ENCODE data around the gene KDM7A. TPM values are rescaled to one million over a fixed set of nuclear protein-coding genes. Genes with fewer than 3 reads are reported as not detected.

Gene KDM7A
- total RNA-seq, 1 donor from 2014 or later: 8.4 TPM

GRCh38 chr7:140051820-140052219, 125.0 kb downstream of the KDM7A start:
- no peak overlapping the region for H3K9ac ChIP-seq (ENCODE audit: low read depth in 1 of 3, low read length in 3 of 3)
- no peak overlapping the region for H3K27ac ChIP-seq (ENCODE audit: low read depth, low read length)
- peaks cover 2 to 5% (median 2%) of the 10 kb centered on the region in 3 donors for H3K36me3 ChIP-seq (ENCODE audit: control insufficient read depth in 3 of 3, insufficient read depth in 3 of 3, low read length in 3 of 3)
- H3K9me3 ChIP-seq (ENCODE audit: control insufficient read depth in 3 of 3, low read length in 3 of 3): no peaks in the 10 kb centered on the region
- H3K4me3 ChIP-seq (ENCODE audit: low read length in 3 of 3): no peak overlapping the region
- peaks cover 0 to 5% (median 0%) of the 10 kb centered on the region in 3 donors for H3K4me1 ChIP-seq (ENCODE audit: control insufficient read depth in 3 of 3, insufficient read depth in 3 of 3, low read length in 3 of 3)
- H3K27me3 ChIP-seq (ENCODE audit: control insufficient read depth in 3 of 3, insufficient read depth in 3 of 3, low read length in 3 of 3): no peaks in the 10 kb centered on the region

GRCh38 chr7:140050100-140050499, 126.7 kb downstream of the KDM7A start:
- peaks cover 2 to 8% (median 2%) of the 10 kb centered on the region in 3 donors for H3K36me3 ChIP-seq (ENCODE audit: control insufficient read depth in 3 of 3, insufficient read depth in 3 of 3, low read length in 3 of 3)
- H3K9me3 ChIP-seq (ENCODE audit: control insufficient read depth in 3 of 3, low read length in 3 of 3): no peaks in the 10 kb centered on the region
- H3K9ac ChIP-seq (ENCODE audit: low read depth in 1 of 3, low read length in 3 of 3): no peak overlapping the region
- peaks cover 0 to 5% (median 0%) of the 10 kb centered on the region in 3 donors for H3K4me1 ChIP-seq (ENCODE audit: control insufficient read depth in 3 of 3, insufficient read depth in 3 of 3, low read length in 3 of 3)
- H3K4me3 ChIP-seq (ENCODE audit: low read length in 3 of 3): no peak overlapping the region
- H3K27ac ChIP-seq (ENCODE audit: low read depth, low read length): no peak overlapping the region
- H3K27me3 ChIP-seq (ENCODE audit: control insufficient read depth in 3 of 3, insufficient read depth in 3 of 3, low read length in 3 of 3): no peaks in the 10 kb centered on the region

- Histone ChIP-seq H3K36me3 (ENCODE audit: control insufficient read depth in 3 of 3, insufficient read depth in 3 of 3, low read length in 3 of 3) (peaks cover 2 to 8% (median 5%) of the 10 kb centered on the region in 3 donors), H3K9me3 (ENCODE audit: control insufficient read depth in 3 of 3, low read length in 3 of 3) (no peaks in the 10 kb centered on the region), H3K27ac (ENCODE audit: low read depth, low read length) (no peak overlapping the region), H3K4me3 (ENCODE audit: low read length in 3 of 3) (no peak overlapping the region), H3K27me3 (ENCODE audit: control insufficient read depth in 3 of 3, insufficient read depth in 3 of 3, low read length in 3 of 3) (no peaks in the 10 kb centered on the region), H3K4me1 (ENCODE audit: control insufficient read depth in 3 of 3, insufficient read depth in 3 of 3, low read length in 3 of 3) (peaks cover 0 to 5% (median 0%) of the 10 kb centered on the region in 3 donors), H3K9ac (ENCODE audit: low read depth in 1 of 3, low read length in 3 of 3) (no peak overlapping the region)
Observed at GRCh38 chr7:140049339-140050024, 127.3 kb downstream of the KDM7A start.

GRCh38 chr7:140048989-140049338, 127.8 kb downstream of the KDM7A start:
- no peak overlapping the region for H3K9ac ChIP-seq (ENCODE audit: low read depth in 1 of 3, low read length in 3 of 3)
- no peak overlapping the region for H3K27ac ChIP-seq (ENCODE audit: low read depth, low read length)
- H3K27me3 ChIP-seq (ENCODE audit: control insufficient read depth in 3 of 3, insufficient read depth in 3 of 3, low read length in 3 of 3): no peaks in the 10 kb centered on the region
- no peaks in the 10 kb centered on the region for H3K9me3 ChIP-seq (ENCODE audit: control insufficient read depth in 3 of 3, low read length in 3 of 3)
- peaks cover 0 to 8% (median 8%) of the 10 kb centered on the region in 3 donors for H3K36me3 ChIP-seq (ENCODE audit: control insufficient read depth in 3 of 3, insufficient read depth in 3 of 3, low read length in 3 of 3)
- no peak overlapping the region for H3K4me3 ChIP-seq (ENCODE audit: low read length in 3 of 3)
- H3K4me1 ChIP-seq (ENCODE audit: control insufficient read depth in 3 of 3, insufficient read depth in 3 of 3, low read length in 3 of 3): peaks cover 0 to 5% (median 0%) of the 10 kb centered on the region in 3 donors

- H3K9ac ChIP-seq (ENCODE audit: low read depth in 1 of 3, low read length in 3 of 3): no peak overlapping the region
- no peaks in the 10 kb centered on the region for H3K9me3 ChIP-seq (ENCODE audit: control insufficient read depth in 3 of 3, low read length in 3 of 3)
- H3K27ac ChIP-seq (ENCODE audit: low read depth, low read length): no peak overlapping the region
- H3K4me3 ChIP-seq (ENCODE audit: low read length in 3 of 3): no peak overlapping the region
- H3K36me3 ChIP-seq (ENCODE audit: control insufficient read depth in 3 of 3, insufficient read depth in 3 of 3, low read length in 3 of 3): peaks cover 0 to 8% (median 8%) of the 10 kb centered on the region in 3 donors
- no peaks in the 10 kb centered on the region for H3K27me3 ChIP-seq (ENCODE audit: control insufficient read depth in 3 of 3, insufficient read depth in 3 of 3, low read length in 3 of 3)
- peaks cover 0 to 5% (median 0%) of the 10 kb centered on the region in 3 donors for H3K4me1 ChIP-seq (ENCODE audit: control insufficient read depth in 3 of 3, insufficient read depth in 3 of 3, low read length in 3 of 3)
Observed at GRCh38 chr7:140048138-140048537, 128.6 kb downstream of the KDM7A start.

- H3K9me3 ChIP-seq (ENCODE audit: control insufficient read depth in 3 of 3, low read length in 3 of 3): no peaks in the 10 kb centered on the region
- H3K9ac ChIP-seq (ENCODE audit: low read depth in 1 of 3, low read length in 3 of 3): no peak overlapping the region
- H3K36me3 ChIP-seq (ENCODE audit: control insufficient read depth in 3 of 3, insufficient read depth in 3 of 3, low read length in 3 of 3): peaks cover 0 to 8% (median 8%) of the 10 kb centered on the region in 3 donors
- H3K27ac ChIP-seq (ENCODE audit: low read depth, low read length): no peak overlapping the region
- peaks cover 0 to 5% (median 0%) of the 10 kb centered on the region in 3 donors for H3K4me1 ChIP-seq (ENCODE audit: control insufficient read depth in 3 of 3, insufficient read depth in 3 of 3, low read length in 3 of 3)
- H3K4me3 ChIP-seq (ENCODE audit: low read length in 3 of 3): no peak overlapping the region
- H3K27me3 ChIP-seq (ENCODE audit: control insufficient read depth in 3 of 3, insufficient read depth in 3 of 3, low read length in 3 of 3): no peaks in the 10 kb centered on the region
Observed at GRCh38 chr7:140047197-140047596, 129.6 kb downstream of the KDM7A start.

- Histone ChIP-seq H3K27me3 (ENCODE audit: control insufficient read depth in 3 of 3, insufficient read depth in 3 of 3, low read length in 3 of 3) (no peaks in the 10 kb centered on the region), H3K36me3 (ENCODE audit: control insufficient read depth in 3 of 3, insufficient read depth in 3 of 3, low read length in 3 of 3) (peaks cover 0 to 15% (median 14%) of the 10 kb centered on the region in 3 donors), H3K27ac (ENCODE audit: low read depth, low read length) (no peak overlapping the region), H3K4me3 (ENCODE audit: low read length in 3 of 3) (no peak overlapping the region), H3K9ac (ENCODE audit: low read depth in 1 of 3, low read length in 3 of 3) (no peak overlapping the region), H3K4me1 (ENCODE audit: control insufficient read depth in 3 of 3, insufficient read depth in 3 of 3, low read length in 3 of 3) (peaks cover 0 to 5% (median 0%) of the 10 kb centered on the region in 3 donors), H3K9me3 (ENCODE audit: control insufficient read depth in 3 of 3, low read length in 3 of 3) (no peaks in the 10 kb centered on the region)
Observed at GRCh38 chr7:140045697-140046096, 131.1 kb downstream of the KDM7A start.

- no peak overlapping the region for H3K27ac ChIP-seq (ENCODE audit: low read depth, low read length)
- peaks cover 0 to under 1% (median 0%) of the 10 kb centered on the region in 3 donors for H3K4me1 ChIP-seq (ENCODE audit: control insufficient read depth in 3 of 3, insufficient read depth in 3 of 3, low read length in 3 of 3)
- H3K9me3 ChIP-seq (ENCODE audit: control insufficient read depth in 3 of 3, low read length in 3 of 3): no peaks in the 10 kb centered on the region
- no peak overlapping the region for H3K4me3 ChIP-seq (ENCODE audit: low read length in 3 of 3)
- peaks cover 5 to 23% (median 14%) of the 10 kb centered on the region in 3 donors for H3K36me3 ChIP-seq (ENCODE audit: control insufficient read depth in 3 of 3, insufficient read depth in 3 of 3, low read length in 3 of 3)
- H3K9ac ChIP-seq (ENCODE audit: low read depth in 1 of 3, low read length in 3 of 3): no peak overlapping the region
- no peaks in the 10 kb centered on the region for H3K27me3 ChIP-seq (ENCODE audit: control insufficient read depth in 3 of 3, insufficient read depth in 3 of 3, low read length in 3 of 3)
Observed at GRCh38 chr7:140044251-140044650, 132.5 kb downstream of the KDM7A start.

GRCh38 chr7:140042386-140042670, 134.5 kb downstream of the KDM7A start:
- no peaks in the 10 kb centered on the region for H3K27me3 ChIP-seq (ENCODE audit: control insufficient read depth in 3 of 3, insufficient read depth in 3 of 3, low read length in 3 of 3)
- H3K9me3 ChIP-seq (ENCODE audit: control insufficient read depth in 3 of 3, low read length in 3 of 3): no peaks in the 10 kb centered on the region
- no peak overlapping the region for H3K27ac ChIP-seq (ENCODE audit: low read depth, low read length)
- peaks cover 13 to 31% (median 21%) of the 10 kb centered on the region in 3 donors for H3K36me3 ChIP-seq (ENCODE audit: control insufficient read depth in 3 of 3, insufficient read depth in 3 of 3, low read length in 3 of 3)
- no peak overlapping the region for H3K4me3 ChIP-seq (ENCODE audit: low read length in 3 of 3)
- no peak overlapping the region for H3K9ac ChIP-seq (ENCODE audit: low read depth in 1 of 3, low read length in 3 of 3)
- H3K4me1 ChIP-seq (ENCODE audit: control insufficient read depth in 3 of 3, insufficient read depth in 3 of 3, low read length in 3 of 3): peaks cover 0 to 4% (median 0%) of the 10 kb centered on the region in 3 donors

- Histone ChIP-seq H3K36me3 (ENCODE audit: control insufficient read depth in 3 of 3, insufficient read depth in 3 of 3, low read length in 3 of 3) (peaks cover 15 to 33% (median 23%) of the 10 kb centered on the region in 3 donors), H3K9ac (ENCODE audit: low read depth in 1 of 3, low read length in 3 of 3) (no peak overlapping the region), H3K27ac (ENCODE audit: low read depth, low read length) (no peak overlapping the region), H3K4me1 (ENCODE audit: control insufficient read depth in 3 of 3, insufficient read depth in 3 of 3, low read length in 3 of 3) (peaks cover 0 to 4% (median 0%) of the 10 kb centered on the region in 3 donors), H3K27me3 (ENCODE audit: control insufficient read depth in 3 of 3, insufficient read depth in 3 of 3, low read length in 3 of 3) (no peaks in the 10 kb centered on the region), H3K9me3 (ENCODE audit: control insufficient read depth in 3 of 3, low read length in 3 of 3) (no peaks in the 10 kb centered on the region), H3K4me3 (ENCODE audit: low read length in 3 of 3) (no peak overlapping the region)
Observed at GRCh38 chr7:140041659-140042385, 135.0 kb downstream of the KDM7A start.
